Stimulated activated CD8-positive, alpha-beta memory T cell treated with anti-CD3 and anti-CD28 coated beads, Interleukin-2, amount 100 ng/mL, for 48 hours (primary cell): ENCODE measurements around the gene DUSP9.
"Not testable (repeated sequence)": the region's sequence is repeated elsewhere in the genome, so short reads cannot be mapped to it uniquely, and the experiment has no call there.

ENCODE experiments used
- DNase-seq, 2 donors: peaks; one replicate each; pipeline ENCODE4 v3.0.0-alpha.2; 2020; ENCODE audit warnings: low read depth in 2 of 2

DUSP9 gene

DNA sequence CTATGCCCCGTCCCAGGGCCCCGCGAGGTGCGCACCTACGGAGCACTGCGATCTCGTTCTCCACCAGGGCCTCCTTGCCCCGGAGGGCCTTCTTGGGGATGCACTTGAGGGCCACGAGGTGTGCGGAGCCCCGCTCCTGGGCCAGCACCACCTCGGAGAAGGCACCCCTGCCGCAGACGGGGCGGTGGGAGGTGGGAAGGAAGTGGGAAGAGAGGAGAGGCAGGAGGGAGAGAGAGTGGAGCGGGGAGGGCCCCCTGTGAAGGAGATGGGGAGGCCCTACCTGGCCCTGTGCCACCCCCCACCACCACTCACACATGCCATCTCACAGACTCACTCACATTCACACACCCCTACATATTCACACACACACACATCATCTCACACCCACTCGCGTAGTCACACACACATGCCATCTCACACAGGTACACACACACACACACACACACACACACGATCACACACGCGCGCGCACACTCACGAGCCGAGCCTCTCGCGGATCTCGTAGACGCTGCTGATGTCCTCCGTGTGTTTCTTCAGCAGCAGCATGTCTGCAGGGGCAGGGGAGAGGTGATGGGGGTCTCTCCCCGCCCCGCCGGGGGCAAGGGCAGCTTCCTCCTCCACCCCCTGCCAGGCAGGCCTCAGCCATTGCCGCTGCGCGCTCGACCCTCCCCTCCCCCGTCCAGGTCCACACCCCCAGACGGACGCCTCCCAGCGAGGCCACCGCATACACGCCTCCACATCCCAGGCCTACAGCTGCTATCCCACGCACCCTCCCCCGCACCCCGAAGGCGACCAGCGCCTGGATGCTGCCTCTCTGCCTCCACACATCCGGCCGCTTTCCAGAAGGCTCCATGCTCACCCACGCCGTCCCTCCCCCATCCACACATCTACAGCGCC is 25.8 kb downstream of the DUSP9 start:
- no peak for DNase-seq

DNA sequence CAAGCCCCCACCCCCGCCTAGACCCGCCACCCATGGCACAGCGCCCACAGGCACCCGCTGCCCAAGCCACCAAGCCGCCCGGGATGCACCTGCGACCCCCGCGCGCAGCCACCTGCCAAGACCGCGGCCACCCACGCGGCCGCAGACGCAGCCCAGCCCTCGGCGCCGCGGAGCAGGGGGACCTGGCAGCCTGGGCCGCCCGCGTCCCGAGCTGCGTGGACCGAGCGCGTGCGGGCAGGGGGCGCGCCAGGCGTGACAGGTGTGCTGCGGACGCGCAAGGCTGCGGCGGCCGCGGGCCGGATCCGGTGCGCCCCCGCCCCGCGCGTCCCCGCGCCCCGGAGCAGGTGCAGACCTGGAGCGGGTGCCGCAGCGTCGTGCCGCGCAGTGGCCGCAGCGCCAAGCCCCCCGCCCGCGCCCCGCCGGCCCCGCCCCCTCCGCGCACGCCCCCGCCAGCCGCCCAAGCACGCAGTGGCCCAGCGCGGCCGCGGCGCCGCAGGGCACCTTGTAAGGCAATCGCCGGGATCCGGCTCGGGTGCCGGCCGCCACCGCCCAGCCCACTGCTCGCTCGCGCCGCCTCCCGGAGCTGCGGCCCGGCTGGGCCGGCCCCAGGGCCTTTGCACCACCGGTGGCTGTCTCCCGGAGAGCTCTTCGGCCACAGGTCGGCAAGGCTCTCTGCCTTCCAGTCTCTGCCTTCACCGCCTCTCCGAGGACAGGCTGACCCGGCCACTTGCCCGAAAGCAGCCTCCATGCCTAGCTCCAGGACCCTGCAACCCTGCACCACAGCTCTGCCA is 26.6 kb downstream of the DUSP9 start, which contains the start of gene PNCK:
TSS of gene PNCK (minus strand) at position 386 of the 791 bp plus-strand sequence. CDS start 737 bp downstream, outside the sequence.
- DNase-seq: no peak

GRCh38 chrX:153674219-153674851 is 27.3 kb downstream of the DUSP9 start:
- DNase-seq: no peak

DNA sequence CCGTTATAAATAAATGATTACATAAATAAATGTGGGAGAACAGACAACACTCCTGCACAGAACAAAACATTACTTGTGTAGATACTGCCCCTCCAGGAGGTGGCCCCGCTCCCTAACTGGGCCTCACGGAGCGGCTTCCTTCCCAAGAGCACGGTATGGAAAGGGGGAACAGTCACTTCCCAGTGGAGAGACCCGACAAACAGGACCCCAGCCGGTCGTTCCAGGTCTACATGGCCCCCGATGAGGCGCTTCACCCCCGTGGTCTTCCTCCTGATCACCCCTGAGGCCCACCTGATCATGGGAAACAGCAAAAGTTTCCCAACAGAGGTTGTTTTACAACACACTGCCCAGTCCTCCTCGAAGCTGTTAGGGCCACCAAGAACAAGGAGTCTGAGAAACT is 34.2 kb downstream of the DUSP9 start:
- DNase-seq: no peak

GRCh38 chrX:153683486-153683885 is 36.5 kb downstream of the DUSP9 start:
- DNase-seq: not testable (repeated sequence)

- no peak for DNase-seq
Observed at GRCh38 chrX:153684467-153685155, 37.6 kb downstream of the DUSP9 start.

- no peak for DNase-seq
Observed at GRCh38 chrX:153685156-153685536, 38.1 kb downstream of the DUSP9 start.

GRCh38 chrX:153685751-153686696 is 39.0 kb downstream of the DUSP9 start:
- no peak for DNase-seq

- DNase-seq: no peak
Observed at GRCh38 chrX:153686711-153687110, 39.7 kb downstream of the DUSP9 start.

DNA sequence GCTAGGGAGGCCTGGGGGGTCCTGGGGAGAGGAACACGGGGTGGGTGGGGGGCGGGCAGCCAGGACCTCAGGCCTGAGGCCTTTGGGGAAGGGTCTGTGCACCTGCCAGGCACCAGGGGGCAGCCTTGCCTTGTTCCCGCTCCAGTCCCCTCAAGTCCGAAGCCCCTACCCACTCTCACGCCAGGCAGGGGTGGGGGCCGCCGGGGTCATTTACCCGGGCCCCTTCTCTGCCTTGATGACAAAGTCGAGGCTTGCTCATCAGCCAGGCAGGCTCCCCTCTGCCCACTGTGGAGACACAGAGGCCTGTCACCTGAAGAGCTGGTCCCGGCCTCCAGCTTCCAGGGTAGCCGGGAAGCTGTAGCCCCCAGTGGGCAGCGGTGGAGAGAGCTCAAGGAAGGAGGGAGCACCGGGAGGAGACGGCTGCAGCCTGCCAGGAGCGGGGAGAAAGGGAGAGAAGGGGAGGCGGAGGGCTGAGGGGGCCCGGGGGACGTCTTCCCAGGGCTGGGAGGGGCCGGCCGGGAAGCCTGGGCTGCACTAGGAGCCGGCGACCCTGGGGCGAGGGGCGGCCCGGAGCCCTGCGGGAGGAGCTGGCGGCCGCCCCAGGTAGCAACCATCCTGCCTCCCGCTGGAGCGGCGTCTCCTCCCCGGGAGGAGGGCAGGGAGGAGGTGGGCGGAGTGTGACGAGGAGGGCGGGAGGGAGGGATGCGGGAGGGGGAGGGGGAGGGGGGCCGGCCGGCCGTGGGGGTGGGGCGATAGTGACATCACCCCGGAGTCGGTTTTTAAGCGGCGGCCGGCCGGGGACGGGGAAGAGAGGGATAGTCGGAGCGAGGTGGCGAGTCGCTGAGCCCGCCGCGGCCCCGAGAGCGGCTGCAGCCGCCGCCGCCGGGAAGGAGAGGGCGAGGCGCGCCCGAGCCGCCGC is 40.4 kb downstream of the DUSP9 start, which contains the start of gene SLC6A8:
TSS of gene SLC6A8 (plus strand) at position 806 of the 919 bp plus-strand sequence. CDS start 649 bp downstream, outside the sequence.
- DNase-seq: no peak

DNA sequence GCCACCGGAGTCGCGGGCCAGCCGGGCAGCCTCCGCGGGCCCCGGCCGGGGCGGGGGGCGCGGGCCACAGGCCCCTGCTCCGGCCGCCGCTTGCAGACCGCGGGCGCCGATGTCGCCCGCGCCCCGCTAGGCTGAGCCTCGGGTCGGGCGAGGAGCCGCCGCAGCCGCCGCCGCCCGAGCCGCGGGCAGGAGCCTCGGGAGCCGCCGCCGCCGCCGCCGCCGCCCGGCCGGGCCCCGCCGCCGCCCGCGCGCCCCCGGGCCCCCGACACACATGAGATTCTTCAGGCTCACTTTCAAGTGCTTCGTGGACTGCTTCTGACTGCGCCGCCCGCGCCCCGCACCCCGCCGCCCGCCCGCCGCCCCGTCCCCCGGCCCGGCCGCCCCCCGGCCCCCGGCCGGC is 41.1 kb downstream of the DUSP9 start:
- DNase-seq: no peak

DNA sequence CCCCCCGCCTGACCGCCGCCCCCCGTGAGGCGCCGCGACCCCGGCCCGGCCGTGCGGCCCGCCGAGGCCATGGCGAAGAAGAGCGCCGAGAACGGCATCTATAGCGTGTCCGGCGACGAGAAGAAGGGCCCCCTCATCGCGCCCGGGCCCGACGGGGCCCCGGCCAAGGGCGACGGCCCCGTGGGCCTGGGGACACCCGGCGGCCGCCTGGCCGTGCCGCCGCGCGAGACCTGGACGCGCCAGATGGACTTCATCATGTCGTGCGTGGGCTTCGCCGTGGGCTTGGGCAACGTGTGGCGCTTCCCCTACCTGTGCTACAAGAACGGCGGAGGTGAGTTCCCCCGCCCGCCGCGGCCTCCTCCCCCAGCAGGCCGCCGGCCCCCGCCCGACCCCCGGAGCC is 41.5 kb downstream of the DUSP9 start:
- no peak for DNase-seq

DNA sequence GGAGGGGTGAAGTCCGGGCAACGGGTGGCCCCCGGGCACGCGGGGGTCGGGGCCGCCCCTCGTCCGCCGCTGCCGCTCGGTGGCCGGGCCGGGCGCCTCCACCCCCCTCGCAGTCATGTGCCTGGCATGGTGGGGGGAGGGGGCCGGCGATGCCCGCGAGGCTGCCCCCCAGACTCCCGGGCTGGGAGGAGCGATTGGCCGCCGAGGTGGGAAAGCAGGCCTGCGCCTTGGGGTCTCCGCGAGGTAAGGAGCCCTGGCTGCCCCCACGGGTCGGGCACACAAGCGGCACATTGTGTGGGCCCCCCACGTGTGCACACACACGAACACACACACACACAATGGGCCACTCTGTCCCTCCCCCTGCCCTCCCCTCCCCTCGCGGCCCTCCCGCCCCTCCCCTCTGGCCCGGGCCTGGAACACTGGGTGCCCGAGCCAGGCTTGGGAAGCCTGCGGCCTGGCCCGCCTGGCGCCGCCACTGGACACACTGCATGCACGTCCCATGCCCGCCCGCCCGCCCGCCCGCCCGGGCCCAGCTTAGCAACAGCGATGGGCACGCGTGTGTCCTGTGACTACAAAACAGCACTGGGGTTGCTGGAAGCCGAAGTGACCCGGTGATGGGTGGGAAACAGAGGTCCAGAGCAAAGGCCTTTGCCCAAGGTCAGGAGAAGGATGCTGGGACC is 42.0 kb downstream of the DUSP9 start:
- DNase-seq: no peak

DNA sequence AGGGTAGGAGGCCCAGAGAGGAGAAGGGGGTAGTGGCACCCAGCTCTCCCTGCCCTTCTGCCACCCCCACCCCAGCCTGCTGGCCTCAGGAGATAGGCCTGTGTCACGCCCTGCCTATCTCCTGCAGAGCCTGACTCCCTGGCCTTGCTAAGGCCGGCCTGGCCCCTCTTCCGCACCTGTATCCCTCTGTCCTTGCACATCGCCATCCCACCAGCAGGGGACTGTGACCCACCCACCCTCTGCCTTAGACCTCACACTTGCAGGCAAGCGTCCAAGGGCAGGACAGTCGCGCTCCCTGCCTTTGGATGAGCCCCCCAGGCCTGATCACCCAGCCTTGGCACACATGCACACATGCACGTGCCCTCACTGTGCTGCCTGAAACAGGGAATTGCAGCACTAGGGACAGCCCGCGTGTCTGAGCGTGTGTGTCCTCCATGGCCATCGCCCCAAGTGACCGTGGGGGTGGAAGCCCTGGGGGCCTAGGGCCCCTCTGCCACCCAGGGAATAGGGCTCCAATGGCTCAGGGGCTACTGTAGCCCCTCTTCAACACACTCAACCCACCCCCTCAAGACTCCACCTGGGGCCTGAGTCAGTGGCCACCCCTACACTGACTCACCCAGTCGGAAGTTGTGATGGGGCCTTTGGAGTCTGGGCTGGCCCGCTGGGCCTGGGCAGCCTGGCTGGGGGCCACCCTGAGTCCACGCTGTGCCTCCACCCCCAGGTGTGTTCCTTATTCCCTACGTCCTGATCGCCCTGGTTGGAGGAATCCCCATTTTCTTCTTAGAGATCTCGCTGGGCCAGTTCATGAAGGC is 42.9 kb downstream of the DUSP9 start:
- no peak for DNase-seq

GRCh38 chrX:153690466-153690865 is 43.5 kb downstream of the DUSP9 start:
- no peak for DNase-seq

GRCh38 chrX:153691032-153691827 is 44.2 kb downstream of the DUSP9 start:
- not testable (repeated sequence) for DNase-seq

DNA sequence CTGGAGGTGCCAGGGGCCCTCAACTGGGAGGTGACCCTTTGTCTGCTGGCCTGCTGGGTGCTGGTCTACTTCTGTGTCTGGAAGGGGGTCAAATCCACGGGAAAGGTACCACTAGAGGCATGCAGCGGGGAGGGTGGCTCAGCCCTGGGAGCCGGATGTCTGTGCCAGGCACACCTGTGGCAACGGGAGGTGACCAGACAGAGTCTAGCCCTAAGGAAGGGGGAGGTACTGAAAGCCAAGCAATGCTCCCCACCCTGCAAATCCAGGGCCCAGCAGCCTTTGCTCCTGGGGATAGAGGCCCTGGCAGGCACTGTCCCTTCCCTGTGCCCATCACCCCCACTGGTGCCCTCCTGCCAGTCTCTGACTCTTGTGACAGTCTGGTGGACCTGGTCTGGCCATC is 45.0 kb downstream of the DUSP9 start:
- DNase-seq: no peak
